Activated T-helper 1 cell treated with Interleukin-2 at 50 U/mL for 16 hours (primary cell): Measurements from ENCODE around the gene COL4A2.
A peak's percentile ranks its signal among the peaks of the same experiment; 100 is the strongest.

Experiments used
- DNase-seq: peaks from one replicate; pipeline ENCODE4 v3.0.0-alpha.2; 2020; ENCODE audit warnings: low read depth

COL4A2 gene

GRCh38 chr13:110339975-110340550, 33.0 kb downstream of the COL4A2 start:
- DNase-seq: no peak

DNA sequence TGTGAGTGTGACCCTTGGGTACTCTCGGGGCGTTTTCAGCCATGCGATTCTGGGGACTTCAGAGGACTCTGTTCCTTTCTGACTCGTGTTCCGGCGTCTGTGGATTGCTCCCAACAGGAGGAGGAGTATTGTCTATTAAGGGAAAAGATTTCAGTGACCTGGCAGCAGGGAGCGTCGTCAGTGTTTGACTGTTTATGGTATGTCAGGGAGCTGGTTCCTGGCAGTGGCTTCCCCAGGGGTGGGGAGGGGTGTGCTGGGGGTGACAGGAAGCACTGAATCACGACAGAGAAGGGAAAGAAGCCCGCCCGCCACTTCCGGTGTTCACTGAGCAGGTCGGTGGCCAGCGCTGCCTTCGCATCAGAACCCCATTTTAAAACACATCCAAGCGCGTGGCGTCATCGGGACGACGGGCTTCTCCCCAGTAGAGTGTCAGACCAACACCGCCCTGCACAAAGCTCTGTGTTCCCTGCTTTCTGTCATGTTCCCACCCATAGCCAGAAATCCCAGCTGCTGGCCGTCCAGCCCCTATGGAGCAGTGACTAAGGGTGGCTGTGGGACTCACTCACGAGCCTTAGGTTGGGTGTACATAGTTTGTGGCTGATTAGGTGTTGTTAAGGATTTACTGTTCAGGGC, 33.8 kb downstream of the COL4A2 start:
- peak; percentile 20 for DNase-seq

GRCh38 chr13:110341445-110342244, 34.6 kb downstream of the COL4A2 start:
- no peak for DNase-seq

- DNase-seq: no peak
These were observed 35.4 kb downstream of the COL4A2 start for GRCh38 chr13:110342474-110342873.

DNA sequence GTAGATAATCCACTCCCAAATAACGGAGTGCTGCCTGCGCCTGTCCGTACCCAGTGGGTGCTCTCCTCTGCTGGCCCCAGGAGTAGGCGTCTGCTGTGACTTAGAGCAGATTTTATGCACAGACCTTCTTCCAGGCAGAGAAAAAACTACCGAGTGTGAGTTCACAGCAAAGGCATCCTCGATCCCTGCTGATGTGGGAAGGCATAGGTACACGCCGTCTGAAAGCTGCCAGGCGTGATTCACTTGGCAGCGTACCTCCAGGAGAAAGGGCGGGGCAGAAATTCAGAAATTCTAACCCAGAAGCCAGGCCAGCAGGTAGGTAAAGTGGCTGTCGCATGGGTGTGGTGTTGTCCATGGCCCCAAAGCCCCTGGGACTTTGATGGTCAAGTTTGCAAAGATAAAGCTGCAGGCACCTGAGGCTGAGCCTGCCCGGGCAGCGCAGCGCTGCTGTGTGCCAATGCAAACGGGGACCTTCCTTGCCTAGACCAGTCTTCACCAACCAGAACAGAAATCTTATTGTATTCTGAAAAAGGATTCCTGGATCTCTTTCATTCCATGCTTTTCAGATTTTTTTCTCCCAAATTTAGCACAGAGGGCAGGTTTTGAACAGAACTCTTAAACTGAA, 36.3 kb downstream of the COL4A2 start:
- DNase-seq: no peak

- DNase-seq: no peak
These were observed 37.2 kb downstream of the COL4A2 start for GRCh38 chr13:110344320-110344719.

- no peak for DNase-seq
These were observed 38.2 kb downstream of the COL4A2 start for GRCh38 chr13:110345266-110345665.

DNA sequence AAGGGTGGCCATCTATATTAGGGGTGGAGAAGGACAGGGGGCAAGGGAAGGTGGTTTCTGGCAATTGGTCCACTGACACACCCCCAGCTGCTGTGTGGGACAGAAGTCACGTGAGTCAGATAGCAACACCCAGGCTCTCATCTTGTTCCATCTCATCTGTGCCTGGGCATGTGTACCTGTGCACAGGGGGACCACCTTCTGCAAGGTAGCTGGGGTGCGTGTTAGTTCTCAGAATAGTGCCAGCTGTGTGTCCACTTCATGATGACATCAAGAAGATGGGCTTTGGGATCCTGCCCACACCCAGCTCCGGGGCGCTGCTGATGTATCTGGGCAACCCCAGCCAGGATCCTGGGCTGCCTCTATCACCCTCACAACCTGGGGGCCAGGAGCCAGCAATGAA, 38.6 kb downstream of the COL4A2 start:
- no peak for DNase-seq

GRCh38 chr13:110346661-110347067, 39.6 kb downstream of the COL4A2 start:
- DNase-seq: no peak

- no peak for DNase-seq
These were observed 40.0 kb downstream of the COL4A2 start for GRCh38 chr13:110347088-110347487.

DNA sequence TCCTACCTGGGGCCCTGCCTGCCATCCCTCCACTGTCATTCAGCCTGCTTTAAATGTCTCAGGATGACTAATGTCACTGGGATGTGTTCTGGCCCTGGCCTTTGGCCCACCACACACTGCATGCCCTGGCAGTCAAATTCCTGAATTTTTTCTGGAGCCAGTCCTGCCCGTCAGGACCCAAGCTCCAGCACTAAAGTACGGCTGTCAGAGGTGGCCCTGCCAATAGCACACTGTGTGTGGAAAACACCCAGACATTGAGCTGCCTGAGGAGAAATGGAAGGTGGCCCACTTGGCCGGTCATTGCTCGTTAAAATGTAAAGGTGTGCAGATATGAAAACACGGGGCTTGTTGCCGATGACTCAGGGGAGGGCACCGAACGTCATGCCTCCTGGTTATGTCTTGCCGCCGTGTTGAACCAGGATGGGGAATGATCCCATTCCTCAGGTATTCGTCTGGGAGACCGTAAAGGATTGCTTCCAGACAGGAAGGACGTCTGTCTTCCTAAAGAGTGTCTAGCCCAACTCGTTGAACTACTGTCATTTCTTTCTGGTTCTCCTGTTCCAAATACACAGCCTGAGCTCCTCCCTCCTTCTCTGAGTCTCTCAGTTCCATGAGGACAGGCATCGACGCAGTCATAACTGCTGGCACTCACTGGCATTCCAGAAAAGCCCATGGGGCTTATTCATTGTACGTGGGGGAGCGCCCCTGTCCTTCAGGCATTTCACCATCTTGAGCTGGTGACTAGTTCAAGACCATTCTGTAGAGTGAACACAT, 40.6 kb downstream of the COL4A2 start:
- DNase-seq: no peak

DNA sequence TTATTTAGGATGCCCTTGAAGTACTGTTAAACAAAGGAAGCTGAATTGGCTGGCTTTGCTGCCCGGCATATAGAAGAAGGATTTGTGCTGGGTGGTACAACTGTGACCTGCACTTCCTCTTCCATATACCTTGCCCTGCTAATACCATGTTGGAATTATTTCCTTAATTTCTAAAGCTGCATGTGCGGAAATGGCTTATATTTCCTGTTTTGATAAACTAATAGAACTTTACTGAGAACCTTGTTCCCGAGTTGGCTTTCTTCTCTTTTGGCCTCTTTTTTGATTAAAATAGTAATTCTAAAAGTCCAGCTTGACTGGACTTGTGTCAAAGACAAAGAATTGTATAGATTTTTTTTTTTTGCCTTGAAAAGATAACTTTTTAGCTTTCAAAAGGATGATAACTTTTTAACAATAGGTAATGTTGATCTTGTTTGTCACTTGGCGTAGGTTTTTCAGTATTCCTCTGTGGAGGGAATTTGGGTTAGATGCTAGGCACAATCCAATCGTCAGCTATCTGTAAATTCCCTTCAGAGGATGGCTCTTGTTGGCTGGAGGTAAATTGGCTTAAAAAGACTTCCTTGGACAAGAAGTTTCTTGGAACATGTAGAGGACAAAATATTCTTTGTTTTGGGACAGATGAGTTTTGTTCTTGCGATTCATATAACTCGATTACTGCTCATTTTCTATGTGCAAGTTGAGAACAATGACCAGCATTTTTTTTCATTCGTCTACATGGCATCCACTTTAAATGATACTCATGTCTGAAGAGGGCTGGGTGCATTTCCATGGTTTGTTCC, 41.4 kb downstream of the COL4A2 start:
- no peak for DNase-seq

DNA sequence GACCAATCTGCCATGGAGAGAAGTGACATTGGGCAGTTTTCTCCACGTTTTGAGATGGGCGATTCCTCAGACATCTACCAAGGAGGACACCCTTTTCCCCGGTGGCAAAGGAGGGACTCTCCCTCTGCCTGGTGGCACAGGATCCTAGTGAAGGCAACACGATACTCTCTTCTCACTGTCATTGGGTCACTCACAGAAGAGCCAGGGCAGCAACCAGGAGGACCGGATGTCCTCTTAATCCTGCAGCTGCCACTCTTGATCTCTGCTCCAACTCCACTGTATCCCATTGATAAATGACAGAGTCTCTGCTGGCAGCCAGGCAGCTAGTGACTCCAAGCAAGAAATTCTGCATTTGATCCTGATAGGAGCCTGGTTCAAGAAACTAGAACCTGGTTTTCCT, 42.2 kb downstream of the COL4A2 start:
- no peak for DNase-seq

DNA sequence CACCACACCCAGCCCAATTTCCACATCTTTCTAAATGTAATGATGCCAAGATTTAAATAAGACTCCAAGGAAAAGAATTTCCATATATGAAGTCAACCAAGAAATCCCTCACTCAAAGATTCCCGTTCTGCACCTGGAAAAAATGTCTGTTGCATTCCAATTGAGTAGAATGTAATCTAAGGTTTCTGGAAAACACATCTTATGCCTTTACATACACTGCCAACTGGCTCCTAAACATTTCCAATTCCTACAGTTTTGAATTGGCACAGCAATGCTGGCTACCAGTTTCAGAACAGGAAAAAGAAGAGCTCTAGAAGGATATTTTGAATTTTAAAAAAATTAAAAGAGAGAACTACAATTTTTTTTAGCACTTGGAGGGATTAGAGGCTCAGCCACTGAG, 43.0 kb downstream of the COL4A2 start:
- DNase-seq: no peak

DNA sequence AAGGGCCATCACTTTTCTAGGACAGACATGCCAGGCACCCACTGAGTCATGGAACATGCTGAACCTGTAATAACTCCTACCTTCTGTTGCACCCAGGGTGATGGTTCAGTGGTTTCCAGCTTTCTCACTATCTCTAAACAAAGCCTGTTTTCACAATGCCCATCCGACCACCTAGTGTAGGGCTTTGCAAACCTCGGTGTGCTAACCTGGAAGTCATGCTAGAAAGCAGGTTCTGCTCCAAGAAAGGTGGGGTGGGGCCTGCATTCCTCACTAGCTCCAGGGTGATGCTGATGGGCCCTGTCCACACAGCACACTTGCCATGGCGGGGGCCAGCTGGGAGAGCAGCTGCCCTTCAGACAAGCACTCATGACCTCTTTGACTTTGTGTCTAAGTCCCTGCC, 43.4 kb downstream of the COL4A2 start:
- DNase-seq: no peak

DNA sequence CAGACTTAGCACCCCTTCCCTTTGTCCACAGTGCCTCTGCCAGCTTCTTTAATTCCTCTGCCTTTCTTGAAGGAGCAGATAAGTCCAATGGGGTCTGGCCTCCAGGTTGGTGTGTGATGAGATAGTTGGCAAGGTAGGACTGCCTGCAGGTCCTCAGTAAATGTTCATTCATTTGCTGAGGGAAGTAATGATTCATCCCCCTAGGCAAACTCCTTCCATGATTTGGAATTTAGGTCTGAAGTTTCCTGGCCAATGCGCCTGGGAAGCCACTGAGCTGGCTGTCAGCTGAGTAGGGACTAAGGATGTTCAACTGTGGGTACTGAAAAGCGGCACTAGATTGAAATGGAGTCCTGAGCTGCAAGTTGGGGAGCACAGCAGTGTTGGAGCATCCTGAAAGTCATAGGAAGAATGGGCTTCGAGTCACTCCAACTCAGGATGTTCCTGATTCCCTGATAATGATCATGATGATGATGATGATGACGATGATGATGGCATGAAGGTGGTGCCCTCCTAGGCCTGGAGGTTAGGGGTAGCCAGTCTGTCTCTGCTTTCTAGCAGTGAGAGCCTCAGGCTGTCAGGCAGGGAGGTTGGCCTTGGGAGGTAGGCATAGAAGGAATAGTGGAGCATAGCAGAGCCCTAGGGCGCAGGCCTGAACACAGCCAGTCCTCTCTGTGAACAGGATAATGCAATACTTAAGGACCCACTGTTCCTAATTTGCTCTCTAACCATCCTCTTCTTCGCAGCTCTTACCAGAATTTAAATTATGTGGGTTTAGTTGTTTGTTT, 44.7 kb downstream of the COL4A2 start:
- no peak for DNase-seq

DNA sequence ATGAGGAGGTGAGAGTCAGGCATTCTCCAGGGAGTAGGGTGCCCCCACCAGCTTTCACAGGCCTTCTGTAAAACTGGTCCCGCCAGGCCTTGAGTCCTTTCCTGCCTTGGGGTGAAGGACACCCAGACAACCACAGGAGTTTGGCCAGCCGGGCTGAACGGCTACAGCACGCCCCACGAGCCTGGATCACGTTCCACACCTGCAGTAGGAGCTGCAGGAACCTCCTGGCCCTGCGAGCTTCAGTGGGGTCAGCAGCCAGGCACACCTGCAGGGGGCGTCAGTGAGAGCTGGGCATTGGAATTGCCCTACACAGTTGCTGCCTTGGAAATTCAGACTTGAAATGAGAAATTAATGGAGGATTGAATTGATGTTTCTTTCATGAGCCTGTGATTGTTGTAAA, 45.7 kb downstream of the COL4A2 start:
- no peak for DNase-seq

GRCh38 chr13:110353339-110353977, 46.4 kb downstream of the COL4A2 start:
- DNase-seq: no peak

DNA sequence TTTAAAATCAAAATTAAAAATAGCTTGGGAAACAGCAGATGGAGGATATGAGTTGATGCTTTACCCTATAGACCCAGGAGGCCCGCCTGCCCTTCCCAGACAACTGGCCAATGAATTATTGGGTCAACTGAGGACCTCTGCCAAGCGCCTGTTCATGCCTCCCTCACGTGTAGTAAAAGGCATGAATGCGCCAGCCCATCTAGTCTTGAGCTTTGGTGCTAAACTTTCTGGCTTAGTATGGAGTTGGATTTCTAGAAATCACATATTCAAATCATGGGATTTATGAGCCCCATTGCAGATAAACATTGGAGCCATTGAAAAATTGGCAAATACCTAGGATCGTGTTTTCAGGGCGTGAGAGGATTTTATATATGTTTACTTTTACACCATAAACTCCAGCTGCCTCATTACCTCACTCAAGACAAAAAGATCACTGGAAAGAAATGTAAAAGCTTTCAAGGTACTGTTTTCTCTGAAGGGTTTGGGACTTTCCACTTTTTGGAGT, 47.1 kb downstream of the COL4A2 start:
- no peak for DNase-seq
